Liver (tissue), 9 donors: ENCODE measurements around the gene FADS1. TPM values are rescaled to one million over a fixed set of nuclear protein-coding genes. Genes with fewer than 3 reads are reported as not detected.

Experiments
- DNase-seq: peaks from one replicate; pipeline ENCODE4 v3.0.0-alpha.2; 2017; ENCODE audit warnings: low spot score
- H3K27ac ChIP-seq, 2 donors: one replicate each; pipeline ENCODE4 v1.7.0; 2013; ENCODE audit warnings: inconsistent platforms in 2 of 2, low read length in 2 of 2, control low read depth in 1 of 2, low read depth in 1 of 2, mild to moderate bottlenecking in 1 of 2
- H3K27me3 ChIP-seq, 4 donors: one replicate each; pipeline versions ENCODE4 v1.6.1 to v1.7.0; 2013; ENCODE audit warnings: low read length in 3 of 4, inconsistent platforms in 1 of 4, mild to moderate bottlenecking in 1 of 4, moderate library complexity in 1 of 4; ENCODE audit not compliant: control insufficient read depth in 4 of 4, insufficient read depth in 4 of 4
- H3K36me3 ChIP-seq, 4 donors: one replicate each; pipeline versions ENCODE4 v1.6.1 to v1.7.0; 2013; ENCODE audit warnings: low read length in 3 of 4, mild to moderate bottlenecking in 3 of 4, low read depth in 1 of 4, moderate library complexity in 1 of 4; ENCODE audit not compliant: control insufficient read depth in 4 of 4, insufficient read depth in 3 of 4
- H3K4me1 ChIP-seq, 4 donors: one replicate each; pipeline versions ENCODE4 v1.6.1 to v1.7.0; 2013; ENCODE audit warnings: low read length in 3 of 4, mild to moderate bottlenecking in 3 of 4, moderate library complexity in 1 of 4; ENCODE audit not compliant: control insufficient read depth in 4 of 4, insufficient read depth in 4 of 4
- H3K4me3 ChIP-seq, 3 donors: one replicate each; pipeline versions ENCODE4 v1.6.1 to v1.7.0; 2013; ENCODE audit warnings: low read length in 3 of 3, control low read depth in 1 of 3, low read depth in 1 of 3, mild to moderate bottlenecking in 1 of 3
- H3K9ac ChIP-seq, 2 donors: one replicate each; pipeline ENCODE4 v1.7.0; 2013; ENCODE audit warnings: low read length in 2 of 2, mild to moderate bottlenecking in 2 of 2, moderate library complexity in 2 of 2, control low read depth in 1 of 2, low read depth in 1 of 2
- H3K9me3 ChIP-seq, 4 donors: one replicate each; pipeline versions ENCODE4 v1.6.1 to v1.7.0; 2013; ENCODE audit warnings: low read length in 3 of 4; ENCODE audit not compliant: control insufficient read depth in 4 of 4
- EGR1 ChIP-seq, 2 donors: IDR thresholded peaks; 2 replicates each; pipeline ENCODE4 v1.6.1; 2016 to 2018; ENCODE audit warnings: antibody characterized with exemption in 2 of 2, low read depth in 2 of 2
- FOXA1 ChIP-seq: IDR thresholded peaks from 2 replicates; pipeline ENCODE4 v1.6.1; 2016; ENCODE audit warnings: antibody characterized with exemption
- FOXA2 ChIP-seq: IDR thresholded peaks from 2 replicates; pipeline ENCODE4 v1.6.1; 2016; ENCODE audit warnings: antibody characterized with exemption
- GABPA ChIP-seq, 2 donors: IDR thresholded peaks in 1 of 2; conservative IDR thresholded peaks in 1 of 2; 2 replicates each; pipeline ENCODE4 v1.6.1; 2016; ENCODE audit warnings: antibody characterized with exemption in 2 of 2, mild to moderate bottlenecking in 1 of 2, moderate library complexity in 1 of 2
- HNF4A ChIP-seq, 2 donors: conservative IDR thresholded peaks; 2 replicates each; pipeline ENCODE4 v1.6.1; 2016; ENCODE audit warnings: antibody characterized with exemption in 2 of 2, mild to moderate bottlenecking in 2 of 2
- MAX ChIP-seq: IDR thresholded peaks from 2 replicates; pipeline ENCODE4 v1.6.1; 2016; ENCODE audit warnings: antibody characterized with exemption
- REST ChIP-seq: IDR thresholded peaks from 2 replicates; pipeline ENCODE4 v1.6.1; 2016; ENCODE audit warnings: antibody characterized with exemption, mild to moderate bottlenecking
- RXRA ChIP-seq, 2 donors: IDR thresholded peaks; 2 replicates each; pipeline ENCODE4 v1.6.1; 2017 to 2018; ENCODE audit warnings: antibody characterized with exemption in 2 of 2, mild to moderate bottlenecking in 1 of 2
- SP1 ChIP-seq: IDR thresholded peaks from 2 replicates; pipeline ENCODE4 v1.6.1; 2018; ENCODE audit warnings: antibody characterized with exemption, mild to moderate bottlenecking
- TAF1 ChIP-seq: conservative IDR thresholded peaks from 2 replicates; pipeline ENCODE4 v1.6.1; 2016; ENCODE audit warnings: antibody characterized with exemption, mild to moderate bottlenecking
- YY1 ChIP-seq: IDR thresholded peaks from 2 replicates; pipeline ENCODE4 v1.6.1; 2016; ENCODE audit warnings: antibody characterized with exemption, mild to moderate bottlenecking
- ZBTB33 ChIP-seq: IDR thresholded peaks from 2 replicates; pipeline ENCODE4 v1.6.1; 2016; ENCODE audit warnings: antibody characterized with exemption
- WGBS: extraction: QIAGEN DNeasy Blood & Tissue Kit; methylation state at CpG from one replicate; pipeline ENCODE4 v1.1.7; 2013; 5-methylcytosine and 5-hydroxymethylcytosine counted together
- polyA plus RNA-seq, 2 donors: library from polyadenylated mRNA; stranded (reverse) in 1 of 2; unstranded in 1 of 2; fragments of 200-250 nt in 1 of 2; fragments of >200 nt in 1 of 2; fragmentation: Nextera tagmentation in 1 of 2; extraction: Ambion mirVana in 1 of 2; gene quantifications; one replicate each; pipeline versions ENCODE4 v1.2.1 to v1.2.3, GENCODE V29; 2013 to 2015
- total RNA-seq, 2 donors: library from RNA; depleted of rRNA; stranded (reverse); fragments of >200 nt; gene quantifications; one replicate each; pipeline ENCODE4 v1.2.3, GENCODE V29; 2014
- TF ChIP-seq, protein P1 (sequence below): fragments of 150-350 bp; IDR thresholded peaks from 2 replicates; pipeline ENCODE4 v1.5.1; 2017; ENCODE audit warnings: improper control_type of control experiment, low read depth, low read length; ENCODE audit not compliant: missing input control
- donor health status: healthy.
- donor health status: healthy.
- donor health status: healthy.
- donor health status: healthy.
- donor health status: healthy.

Gene FADS1
- total and polyA plus RNA-seq, 4 donors, result 16.8 to 137 (median 58.7) TPM

- 4% methylated on average over 29 of the region's 29 CpGs for WGBS
- TF ChIP-seq FOXA1, result no peak
- TF ChIP-seq FOXA2, result no peak
- no peak for TF ChIP-seq REST
- no peak for TF ChIP-seq EGR1 (IDR thresholded peaks at IDR 0.05; ENCODE audit: low read depth in 2 of 2)
- no peak for TF ChIP-seq RXRA (IDR thresholded peaks at IDR 0.05)
- TF ChIP-seq ZBTB33, result no peak
- no peak for TF ChIP-seq TAF1
- TF ChIP-seq, protein P1, sequence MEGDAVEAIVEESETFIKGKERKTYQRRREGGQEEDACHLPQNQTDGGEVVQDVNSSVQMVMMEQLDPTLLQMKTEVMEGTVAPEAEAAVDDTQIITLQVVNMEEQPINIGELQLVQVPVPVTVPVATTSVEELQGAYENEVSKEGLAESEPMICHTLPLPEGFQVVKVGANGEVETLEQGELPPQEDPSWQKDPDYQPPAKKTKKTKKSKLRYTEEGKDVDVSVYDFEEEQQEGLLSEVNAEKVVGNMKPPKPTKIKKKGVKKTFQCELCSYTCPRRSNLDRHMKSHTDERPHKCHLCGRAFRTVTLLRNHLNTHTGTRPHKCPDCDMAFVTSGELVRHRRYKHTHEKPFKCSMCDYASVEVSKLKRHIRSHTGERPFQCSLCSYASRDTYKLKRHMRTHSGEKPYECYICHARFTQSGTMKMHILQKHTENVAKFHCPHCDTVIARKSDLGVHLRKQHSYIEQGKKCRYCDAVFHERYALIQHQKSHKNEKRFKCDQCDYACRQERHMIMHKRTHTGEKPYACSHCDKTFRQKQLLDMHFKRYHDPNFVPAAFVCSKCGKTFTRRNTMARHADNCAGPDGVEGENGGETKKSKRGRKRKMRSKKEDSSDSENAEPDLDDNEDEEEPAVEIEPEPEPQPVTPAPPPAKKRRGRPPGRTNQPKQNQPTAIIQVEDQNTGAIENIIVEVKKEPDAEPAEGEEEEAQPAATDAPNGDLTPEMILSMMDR, result no peak
- no peak for TF ChIP-seq SP1
- no peak for TF ChIP-seq GABPA (IDR thresholded peaks at IDR 0.05 in 1 of 2, conservative IDR thresholded peaks at IDR 0.05 in 1 of 2)
- TF ChIP-seq HNF4A (conservative IDR thresholded peaks at IDR 0.05), result no peak
Observed at GRCh38 chr11:61793083-61793828, 23.5 kb downstream of the FADS1 start.

DNA sequence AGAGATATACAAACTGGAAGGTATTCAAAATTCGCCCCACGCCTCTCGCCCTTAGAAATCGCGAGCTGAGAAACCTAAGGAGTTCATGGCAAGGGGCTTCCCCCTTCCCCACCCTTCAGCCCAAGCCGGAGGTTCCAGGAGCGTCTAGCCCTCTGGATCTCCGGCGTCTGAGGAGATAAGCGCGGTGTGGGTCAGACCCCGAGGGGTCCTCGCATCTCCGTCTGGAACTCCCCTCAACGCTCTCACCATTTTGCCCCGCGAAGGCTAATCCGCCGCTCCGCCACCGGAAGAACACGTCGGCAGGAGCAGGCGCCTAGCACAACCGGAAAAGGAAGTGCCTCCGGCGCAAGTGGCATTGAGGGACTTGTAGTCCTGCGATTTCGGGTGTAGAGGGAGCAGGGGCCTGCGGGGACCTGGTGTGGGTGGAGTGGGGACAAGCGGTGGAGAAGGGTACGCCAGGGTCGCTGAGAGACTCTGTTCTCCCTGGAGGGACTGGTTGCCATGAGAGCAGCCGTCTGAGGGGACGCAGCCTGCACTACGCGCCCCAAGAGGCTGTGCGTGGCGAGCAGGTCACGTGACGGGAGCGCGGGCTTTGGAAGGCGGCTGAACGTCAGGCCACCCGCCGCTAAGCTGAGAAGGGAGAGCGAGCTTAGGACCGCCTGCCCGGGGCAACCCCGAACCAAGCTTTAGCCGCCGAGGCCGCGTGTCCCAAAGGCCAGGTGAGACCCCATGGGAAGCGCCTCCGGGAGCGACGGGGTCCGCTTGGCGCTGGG is 24.3 kb downstream of the FADS1 start, which contains the start of the genes FEN1 and TMEM258:
Gene FEN1 (plus strand): TSS at position 602 of the 773 bp plus-strand sequence. CDS start 2,451 bp downstream, outside the sequence.
Gene TMEM258 (minus strand): TSS at position 290 of the 773 bp plus-strand sequence. CDS start 41 bp downstream, at position 249.
- TF ChIP-seq GABPA (IDR thresholded peaks at IDR 0.05 in 1 of 2, conservative IDR thresholded peaks at IDR 0.05 in 1 of 2) (peak; percentile 95 to 99), RXRA (IDR thresholded peaks at IDR 0.05) (peak in 1 of 2 donors; percentile 6), TAF1 (no peak), MAX (peak; percentile 75), YY1 (peak; percentile 94)
- TF ChIP-seq, protein P1, result no peak

More at GRCh38 chr11:61793083-61793828, 23.5 kb downstream of the FADS1 start:
- Histone ChIP-seq H3K4me1 (peaks cover 0 to 25% (median 20%) of the 10 kb centered on the region in 4 donors), H3K27me3 (no peaks in the 10 kb centered on the region), H3K9me3 (no peaks in the 10 kb centered on the region), H3K4me3 (peak overlapping the region; percentile 71 to 98 (median 91)), H3K27ac (peak overlapping the region in 1 of 2 donors; percentile 93), H3K9ac (peak overlapping the region; percentile 47 to 99), H3K36me3 (peaks cover 9 to 19% (median 14%) of the 10 kb centered on the region in 4 donors)
- DNase-seq, result no peak

More for the DNA sequence above, 24.3 kb downstream of the FADS1 start, which contains the start of the genes FEN1 and TMEM258:
- peak; percentile 89 for DNase-seq
- Histone ChIP-seq H3K9me3 (no peaks in the 10 kb centered on the region), H3K27ac (peak within 1 kb of the TSS; percentile 93 to 98), H3K4me3 (peak within 1 kb of the TSS; percentile 71 to 98 (median 91)), H3K36me3 (peaks cover 9 to 26% (median 18%) of the 10 kb centered on the region in 4 donors), H3K27me3 (no peaks in the 10 kb centered on the region), H3K9ac (peak within 1 kb of the TSS; percentile 96 to 99), H3K4me1 (peaks cover 0 to 19% (median 17%) of the 10 kb centered on the region in 4 donors)
- under 1% methylated on average over 61 of the region's 61 CpGs for WGBS
